Middle frontal gyrus (tissue), 1 donor: Measurements from ENCODE around the gene PPP1R14C.

ENCODE experiments used
- DNase-seq: peaks from one replicate; pipeline ENCODE4 v3.0.0-alpha.2; 2015; ENCODE audit warnings: low spot score; ENCODE audit errors: extremely low spot score

PPP1R14C gene

GRCh38 chr6:150248300-150248699 lies 105.5 kb downstream of the PPP1R14C start:
- no peak for DNase-seq

DNA sequence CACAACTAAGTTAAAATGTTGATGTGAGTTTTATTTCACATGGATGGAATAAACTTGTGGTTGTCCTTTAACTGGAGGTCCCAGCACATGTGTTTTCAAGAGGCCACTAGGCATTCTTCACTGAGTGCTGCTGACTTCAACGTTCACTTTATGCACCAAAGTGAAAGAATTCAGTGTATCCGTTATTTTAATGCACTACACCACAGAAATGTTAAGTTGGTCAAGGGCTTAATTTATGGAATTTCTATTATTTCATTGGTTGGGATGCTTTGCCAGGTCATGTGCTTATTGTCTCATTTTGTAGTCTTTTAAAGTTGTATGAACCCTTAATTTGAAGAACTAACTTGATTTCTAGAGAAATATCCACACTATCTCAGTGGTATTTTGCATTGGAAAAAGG lies 106.4 kb downstream of the PPP1R14C start:
- DNase-seq = no peak

DNA sequence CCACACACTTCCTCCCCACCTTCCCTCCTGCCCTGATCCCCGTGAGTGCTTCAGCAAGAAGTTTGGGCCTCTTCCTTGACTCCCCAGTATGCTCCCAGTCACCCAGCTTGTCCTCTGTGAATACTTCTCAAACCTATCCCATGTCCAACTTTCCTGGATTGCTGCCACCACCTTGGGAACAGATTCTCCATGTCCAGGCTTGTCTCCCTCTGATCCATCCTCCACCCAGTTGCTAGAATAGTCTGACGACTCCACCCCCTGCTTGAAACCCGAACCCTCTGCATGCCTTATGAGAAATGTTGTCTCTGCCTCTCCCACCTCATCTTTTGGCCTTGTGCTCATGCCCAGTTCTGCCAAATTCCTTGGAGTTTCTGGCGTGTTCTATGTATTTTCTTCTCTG lies 108.0 kb downstream of the PPP1R14C start:
- DNase-seq = no peak

GRCh38 chr6:150251566-150252186 lies 108.8 kb downstream of the PPP1R14C start:
- no peak for DNase-seq

- DNase-seq = no peak
Measured at GRCh38 chr6:150252714-150253444, 110.0 kb downstream of the PPP1R14C start.

GRCh38 chr6:150253489-150253888 lies 110.6 kb downstream of the PPP1R14C start:
- no peak for DNase-seq

DNA sequence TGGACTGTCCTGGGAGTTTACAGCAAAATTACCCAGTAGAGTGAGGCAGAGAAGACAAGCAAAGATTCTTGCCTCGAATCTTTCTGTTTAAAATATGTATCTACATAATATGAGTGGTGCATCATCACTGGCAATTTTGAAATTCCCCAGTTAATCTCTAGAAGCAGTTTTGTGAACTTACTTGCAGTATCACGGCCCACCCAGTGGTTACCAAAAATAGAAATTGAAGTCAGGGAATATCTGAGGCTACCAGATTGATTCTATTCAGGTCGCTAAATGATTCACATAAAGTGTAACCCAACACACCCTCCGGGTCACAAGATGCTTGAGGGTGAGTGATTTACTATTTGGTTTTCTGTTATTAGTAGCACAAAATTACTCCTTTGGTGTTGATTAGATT lies 111.9 kb downstream of the PPP1R14C start:
- no peak for DNase-seq

DNA sequence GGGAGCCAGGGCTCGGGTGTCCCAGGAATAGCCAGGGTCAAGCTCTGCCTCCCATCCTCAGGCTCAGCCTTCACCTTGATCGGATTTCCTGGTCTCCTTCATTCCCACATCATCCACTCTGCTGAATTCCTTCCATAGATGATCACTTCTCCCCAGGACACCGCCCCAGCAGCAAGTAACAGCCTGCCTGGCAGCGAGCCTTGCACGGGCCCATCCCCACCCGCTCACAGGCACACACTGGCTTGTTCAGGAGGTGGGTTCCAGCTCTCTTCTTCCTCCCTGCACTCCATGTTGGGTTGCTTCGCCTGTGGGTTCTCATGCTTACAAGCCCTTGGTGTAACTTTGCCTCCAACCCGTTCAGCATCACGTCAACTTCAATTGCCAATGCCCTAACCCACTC lies 113.0 kb downstream of the PPP1R14C start:
- DNase-seq = no peak

DNA sequence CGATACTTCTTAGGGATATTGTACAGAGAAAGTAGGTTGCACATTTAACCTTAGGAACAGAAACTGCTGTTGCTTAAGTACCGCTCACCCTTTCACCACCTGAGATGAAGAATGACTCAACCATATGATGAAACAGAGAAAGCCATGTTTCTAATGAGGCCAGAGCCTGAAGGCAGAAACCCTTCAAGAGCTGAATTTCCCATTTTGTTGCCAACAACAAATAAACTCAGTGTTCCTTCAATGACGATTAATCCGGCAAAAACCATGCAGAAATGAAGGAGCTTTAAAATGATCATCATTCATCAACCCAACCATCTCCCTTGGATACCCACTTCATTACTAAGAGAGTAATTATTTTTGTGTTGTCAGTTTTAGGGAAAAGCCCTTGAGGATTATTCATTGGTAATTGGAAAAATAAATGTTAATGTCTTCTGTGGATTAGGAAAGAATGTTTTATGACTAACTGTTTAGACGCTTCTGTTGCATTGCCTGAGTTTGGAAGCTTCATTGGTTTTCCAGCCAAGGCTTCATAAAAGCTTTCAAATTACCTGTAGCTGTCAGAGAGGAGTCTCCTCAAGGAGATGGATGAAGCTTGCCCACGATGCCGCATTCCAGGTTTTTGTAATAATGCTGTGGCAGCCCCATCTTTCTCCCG lies 113.9 kb downstream of the PPP1R14C start:
- DNase-seq = no peak

GRCh38 chr6:150258381-150258780 lies 115.5 kb downstream of the PPP1R14C start:
- DNase-seq = no peak

DNA sequence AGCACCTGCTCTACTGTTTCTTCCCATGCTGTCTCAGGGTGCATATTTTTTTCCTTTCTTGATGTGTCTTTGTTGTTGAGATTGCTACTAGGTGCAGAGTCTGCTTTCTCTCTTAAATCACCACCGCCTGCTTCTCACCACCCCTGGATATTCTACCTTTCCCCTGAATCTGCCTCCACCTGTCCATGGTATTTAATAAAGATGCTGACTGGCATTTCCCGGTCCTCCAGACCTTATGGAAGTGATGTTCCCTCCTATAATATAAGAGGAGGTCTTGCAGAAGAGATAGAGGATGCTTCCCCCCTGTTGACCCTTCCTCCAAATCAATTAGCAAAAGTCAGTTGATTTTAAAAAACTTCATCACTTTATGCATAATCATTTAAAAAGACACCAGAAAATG lies 118.1 kb downstream of the PPP1R14C start:
- DNase-seq = no peak

DNA sequence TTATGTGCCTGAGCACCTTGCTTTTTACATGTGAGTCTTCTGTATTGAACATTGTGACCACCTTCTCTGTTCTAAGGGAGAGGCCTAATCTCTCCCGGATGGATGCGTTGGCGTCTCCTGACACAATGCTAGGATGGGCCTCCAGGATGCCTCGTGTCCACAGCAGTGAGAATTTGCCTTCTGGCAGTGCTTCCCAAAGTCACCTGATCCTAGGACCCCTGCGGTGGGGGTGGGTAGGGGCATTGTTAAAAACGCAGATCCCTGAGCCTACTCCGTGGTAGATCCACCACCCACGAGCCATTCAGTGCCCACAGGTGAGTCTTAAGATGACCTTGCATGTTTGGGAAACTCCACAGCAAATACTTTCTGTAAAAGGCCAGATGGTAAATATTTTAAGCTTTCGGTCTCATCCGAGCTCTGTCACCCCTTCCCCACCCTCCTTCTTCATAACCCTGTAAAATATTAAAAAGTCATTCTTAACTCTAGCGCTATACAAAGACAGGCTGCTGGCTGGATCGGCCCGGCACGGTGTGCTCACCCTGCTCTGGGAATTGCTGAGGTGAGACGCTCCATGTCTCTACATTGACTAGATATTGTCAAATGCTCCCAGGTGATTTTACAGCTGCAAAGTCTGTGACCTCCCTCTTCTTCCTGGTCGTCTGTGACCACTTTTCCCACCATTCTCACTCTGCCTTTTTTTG lies 119.3 kb downstream of the PPP1R14C start:
- no peak for DNase-seq

- no peak for DNase-seq
Measured at GRCh38 chr6:150263765-150264404, 121.0 kb downstream of the PPP1R14C start.

DNA sequence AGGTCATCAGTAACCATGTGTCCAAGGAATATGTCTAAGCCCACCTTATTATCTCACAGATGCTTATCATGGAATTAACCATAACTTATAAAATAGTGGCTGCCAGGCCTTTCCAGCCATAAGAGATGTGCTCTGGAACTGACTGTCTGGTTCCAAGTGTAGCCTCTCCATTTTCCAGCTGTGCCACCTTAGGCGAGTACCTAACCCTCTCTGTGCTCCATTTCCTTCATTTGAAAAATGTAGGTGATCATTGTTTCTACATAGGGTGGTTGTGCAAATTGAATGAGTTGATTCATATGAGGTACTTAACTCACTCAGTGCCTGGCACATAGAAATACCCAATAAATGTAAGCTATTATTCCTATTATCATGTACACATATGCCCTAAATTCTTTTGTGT lies 123.5 kb downstream of the PPP1R14C start:
- no peak for DNase-seq

DNA sequence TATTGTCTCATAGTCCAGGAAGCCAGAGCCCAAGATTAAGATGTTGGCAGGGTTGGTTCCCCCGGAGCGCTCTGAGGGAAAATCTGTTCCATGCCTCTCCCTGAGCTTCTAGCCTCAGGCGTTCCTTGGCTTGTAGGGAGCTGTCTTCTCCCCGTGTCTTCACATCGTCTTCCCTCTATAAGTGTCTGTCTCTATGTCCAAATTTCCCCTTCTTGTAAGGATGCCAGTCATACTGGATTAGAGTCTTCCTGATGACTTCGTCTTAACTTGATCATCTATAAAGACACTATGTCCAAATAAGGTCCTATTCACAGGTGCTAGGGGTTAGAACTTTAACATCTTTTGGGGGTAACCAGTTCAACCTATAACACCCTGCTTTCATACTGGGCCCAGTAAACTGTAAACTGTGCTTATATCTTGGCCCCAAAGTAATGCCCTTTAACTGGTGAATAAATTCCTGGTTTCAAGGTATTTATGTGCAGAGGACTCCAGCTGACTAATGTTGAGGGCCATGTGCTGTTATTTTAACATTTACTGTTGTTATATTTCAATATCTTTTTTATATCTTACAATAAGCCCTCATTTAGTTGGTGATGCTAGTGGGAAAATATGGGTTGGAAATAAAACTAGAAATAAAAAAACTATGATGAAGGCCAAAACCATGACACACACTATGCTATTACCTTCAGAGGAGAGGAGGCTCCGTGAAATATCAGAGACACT lies 124.3 kb downstream of the PPP1R14C start:
- no peak for DNase-seq

- DNase-seq = no peak
Measured at GRCh38 chr6:150267686-150268561, 125.1 kb downstream of the PPP1R14C start.

- no peak for DNase-seq
Measured at GRCh38 chr6:150269130-150269856, 126.4 kb downstream of the PPP1R14C start.

GRCh38 chr6:150269857-150270223 lies 127.0 kb downstream of the PPP1R14C start:
- DNase-seq = no peak

DNA sequence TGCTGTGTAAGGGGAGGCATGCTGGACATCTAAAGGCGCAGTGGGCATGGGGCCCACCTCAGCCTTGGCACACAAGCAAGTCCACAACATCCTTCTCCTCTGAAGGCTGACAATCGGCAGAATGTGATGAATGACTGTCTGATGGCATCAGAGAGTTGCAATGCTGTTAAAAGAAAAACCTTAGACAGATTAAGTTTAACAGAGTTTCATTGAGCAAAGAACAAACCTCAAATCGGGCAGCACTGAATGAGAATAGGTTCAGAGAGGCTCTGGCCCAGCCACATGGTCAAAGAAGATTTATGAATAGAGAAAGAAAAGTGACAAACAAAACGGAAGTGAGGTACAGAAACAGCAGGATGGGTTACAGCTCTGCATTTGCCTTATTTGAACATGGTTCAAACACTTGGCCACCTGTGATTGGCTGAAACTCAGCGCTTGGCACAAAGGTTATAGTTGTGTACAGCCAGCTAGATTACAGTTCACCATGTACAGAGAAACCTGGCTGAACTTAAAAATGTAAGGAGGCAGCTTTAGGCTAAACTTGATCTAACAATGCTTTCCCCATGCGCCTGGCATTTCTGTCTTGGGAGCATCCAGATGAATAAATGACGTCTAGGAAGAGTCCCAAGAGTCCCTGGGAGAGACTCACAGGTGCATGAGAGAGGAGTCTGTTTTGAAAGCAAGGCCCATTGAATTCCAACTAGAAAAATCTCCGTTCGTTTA lies 127.6 kb downstream of the PPP1R14C start:
- no peak for DNase-seq
